Putamen (tissue), 1 donor: ENCODE measurements around the gene HPCAL1.

Experiments
- DNase-seq: peaks from one replicate; pipeline ENCODE4 v3.0.0-alpha.2; 2016; ENCODE audit warnings: low spot score

Gene HPCAL1

GRCh38 chr2:10303694-10304378 lies 1.1 kb downstream of the HPCAL1 start:
- no peak for DNase-seq

DNA sequence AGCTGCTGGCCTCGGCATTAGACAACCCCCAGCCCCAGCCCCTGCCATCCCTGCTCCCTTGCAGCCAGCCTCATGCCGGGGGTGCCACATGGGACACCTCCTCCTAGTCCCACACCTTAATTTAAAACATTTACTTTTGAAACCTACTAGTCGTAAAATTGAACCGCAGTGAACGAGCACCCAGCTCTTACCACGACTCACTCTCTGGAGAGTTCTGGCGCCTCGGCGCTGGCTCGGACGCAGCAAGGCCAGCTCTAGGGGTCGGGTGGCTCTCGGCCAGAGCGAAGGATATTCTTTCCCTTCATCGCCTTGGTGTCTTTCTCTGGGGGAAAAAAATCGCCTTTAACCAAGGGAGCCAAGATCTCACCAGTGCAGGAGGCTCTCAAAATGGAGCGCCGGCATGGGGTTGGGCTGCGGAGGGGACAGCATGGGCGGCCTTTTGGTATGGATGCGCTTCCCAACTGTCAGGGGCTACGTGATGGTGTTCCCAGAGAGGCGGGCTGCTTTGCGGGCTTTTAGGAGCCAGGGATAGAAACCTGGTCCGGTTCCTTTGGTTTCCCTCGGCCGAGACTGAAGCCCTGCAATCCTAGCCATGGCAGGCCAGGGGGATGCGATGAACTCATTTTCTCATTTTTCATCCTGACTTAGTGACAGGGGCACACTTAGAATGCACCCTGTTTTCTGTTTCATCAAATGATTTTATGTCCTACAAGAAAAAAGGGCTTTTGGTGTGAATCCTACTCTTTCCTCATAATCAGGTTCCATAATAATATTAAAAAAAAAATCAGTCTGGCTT lies 2.0 kb downstream of the HPCAL1 start:
- no peak for DNase-seq

- DNase-seq, result no peak
Observed at GRCh38 chr2:10305254-10305635, 2.5 kb downstream of the HPCAL1 start.

- no peak for DNase-seq
Observed at GRCh38 chr2:10305715-10306114, 3.0 kb downstream of the HPCAL1 start.

DNA sequence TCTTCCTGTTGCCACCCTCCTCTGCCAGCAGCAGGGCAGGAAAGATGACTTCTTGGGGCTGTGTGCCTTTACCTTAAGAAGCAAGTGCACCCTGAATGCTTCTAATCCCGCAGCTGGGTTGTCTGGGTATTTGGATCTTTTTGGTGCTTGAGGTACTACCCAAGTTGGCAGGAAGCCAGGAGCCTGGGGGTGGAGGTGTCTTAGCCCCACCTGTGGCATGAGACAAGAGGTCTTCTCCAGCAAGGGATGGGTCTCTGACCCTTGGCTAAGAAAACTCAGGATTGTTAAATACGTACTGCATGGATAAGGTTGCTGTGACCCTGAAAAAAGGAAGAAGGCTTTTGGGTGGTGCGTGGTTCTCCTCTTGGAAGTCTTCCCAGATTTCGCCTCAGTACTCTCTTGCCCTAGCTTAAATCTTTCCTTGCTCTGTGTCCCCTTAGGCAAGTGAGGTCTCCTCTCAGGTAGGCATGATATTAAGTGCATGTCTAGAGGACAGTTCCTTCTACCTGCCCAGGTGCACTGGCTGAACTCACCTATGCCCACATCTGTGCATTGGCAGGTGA lies 4.3 kb downstream of the HPCAL1 start:
- no peak for DNase-seq

GRCh38 chr2:10307561-10308156 lies 5.0 kb downstream of the HPCAL1 start:
- DNase-seq, result no peak

DNA sequence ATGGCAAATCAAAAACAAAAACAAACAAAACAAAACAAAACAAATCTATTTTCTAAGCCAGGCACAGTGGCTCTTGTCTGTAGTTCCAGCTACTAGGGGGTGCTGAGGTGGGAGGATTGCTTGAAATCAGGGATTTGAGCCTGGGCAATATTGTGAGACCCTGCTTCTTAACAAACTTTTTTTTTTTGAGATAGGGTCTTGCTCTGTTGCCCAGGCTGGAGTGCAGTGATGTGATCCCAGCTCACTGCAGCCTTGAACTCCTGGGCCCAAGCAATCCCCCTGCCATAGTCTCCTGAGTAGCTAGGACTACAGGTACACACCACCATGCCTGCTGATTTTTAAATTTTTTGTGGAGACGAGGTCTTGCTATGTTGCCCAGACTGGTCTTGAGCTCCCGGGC lies 6.2 kb downstream of the HPCAL1 start:
- DNase-seq, result no peak

DNA sequence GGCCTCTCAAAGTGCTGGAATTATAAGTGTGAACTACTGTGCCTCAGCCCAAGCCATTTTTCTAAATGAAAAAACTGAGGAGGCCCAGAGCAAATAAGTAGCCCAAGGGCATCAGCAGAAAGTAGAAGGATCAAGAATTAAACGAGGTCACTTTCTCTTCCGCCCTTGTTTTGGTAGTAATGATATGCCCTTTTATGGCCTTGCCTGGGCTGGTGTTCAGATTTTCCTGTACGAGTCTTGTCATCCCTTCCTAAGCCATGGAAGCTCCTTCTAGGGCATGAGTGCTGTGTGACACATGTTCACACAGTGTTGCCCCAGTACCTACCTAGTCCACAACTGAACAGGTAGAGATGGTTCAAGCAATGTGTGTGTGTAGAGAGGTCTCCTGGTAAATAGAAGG lies 6.6 kb downstream of the HPCAL1 start:
- no peak for DNase-seq

DNA sequence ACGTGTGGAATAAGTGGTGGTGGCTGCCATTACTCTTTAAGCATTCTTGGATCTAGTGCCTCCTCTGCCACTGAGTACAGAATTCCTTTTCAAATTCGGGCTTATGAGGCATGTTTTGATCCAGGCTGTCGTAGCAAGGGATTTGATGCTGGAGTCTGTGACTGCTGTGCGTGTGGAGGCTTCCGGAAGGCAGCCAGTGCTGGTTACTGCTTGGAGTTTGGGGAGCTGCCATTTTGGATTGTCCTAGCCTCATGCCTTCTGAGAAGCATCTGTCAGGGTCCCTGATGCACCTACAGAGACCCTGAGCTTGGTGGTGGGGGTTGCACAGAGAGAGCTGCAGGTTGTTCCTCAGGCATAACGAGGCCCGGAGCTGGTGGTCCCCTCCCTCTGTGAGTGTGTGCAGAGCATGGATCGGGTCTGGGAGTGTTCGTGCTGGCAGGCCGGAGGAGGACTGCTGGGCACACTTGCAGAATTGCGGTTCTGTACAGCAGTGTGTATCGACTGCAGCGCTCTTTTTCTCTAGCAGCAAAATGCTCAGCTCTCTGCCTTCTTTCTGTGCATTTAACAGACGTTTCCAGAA lies 7.7 kb downstream of the HPCAL1 start:
- no peak for DNase-seq

GRCh38 chr2:10311736-10312135 lies 9.0 kb downstream of the HPCAL1 start:
- DNase-seq, result no peak

- DNase-seq, result no peak
Observed at GRCh38 chr2:10312437-10312957, 9.8 kb downstream of the HPCAL1 start.

DNA sequence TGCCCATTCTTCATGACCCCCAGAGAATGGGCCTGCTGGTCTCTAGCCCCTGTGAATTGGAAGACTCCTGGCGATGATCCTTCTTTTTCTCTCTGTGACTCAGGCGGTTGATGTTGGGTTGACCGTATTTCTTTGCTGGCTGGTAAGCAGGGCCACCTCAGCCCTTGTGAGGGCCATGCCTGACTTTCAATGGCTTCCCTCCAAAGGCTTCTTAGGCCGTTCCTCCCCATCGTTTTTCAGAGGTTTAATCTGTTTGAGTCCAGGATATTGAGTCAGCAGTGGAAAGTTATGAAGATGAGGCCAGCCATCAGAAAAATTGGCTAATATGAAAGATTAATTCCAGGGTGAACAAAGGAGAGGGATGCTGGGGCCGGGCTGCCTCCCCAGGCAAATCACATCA lies 13.6 kb downstream of the HPCAL1 start:
- DNase-seq, result no peak

- no peak for DNase-seq
Observed at GRCh38 chr2:10316860-10317259, 14.2 kb downstream of the HPCAL1 start.

GRCh38 chr2:10317646-10318045 lies 14.9 kb downstream of the HPCAL1 start:
- no peak for DNase-seq

- no peak for DNase-seq
Observed at GRCh38 chr2:10318345-10318744, 15.6 kb downstream of the HPCAL1 start.

GRCh38 chr2:10319892-10320574 lies 17.3 kb downstream of the HPCAL1 start:
- no peak for DNase-seq

DNA sequence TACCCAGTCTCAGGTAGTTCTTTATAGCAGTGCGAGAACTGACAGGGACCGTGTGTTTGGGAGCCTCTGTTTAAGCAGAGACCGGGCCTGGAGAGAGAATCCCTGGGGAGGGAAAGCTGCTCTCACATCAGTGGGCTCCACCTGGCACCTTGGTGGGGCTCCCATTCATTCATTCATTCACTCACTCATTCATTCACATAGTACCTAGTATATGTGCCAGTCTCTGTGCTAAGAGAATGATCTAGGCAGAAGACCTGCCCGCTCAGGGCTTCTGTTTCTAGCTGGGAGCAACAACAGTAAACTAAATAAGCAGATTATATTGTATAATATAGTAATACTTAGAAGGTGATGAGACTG lies 17.8 kb downstream of the HPCAL1 start:
- no peak for DNase-seq

- DNase-seq, result no peak
Observed at GRCh38 chr2:10320933-10321332, 18.2 kb downstream of the HPCAL1 start.

DNA sequence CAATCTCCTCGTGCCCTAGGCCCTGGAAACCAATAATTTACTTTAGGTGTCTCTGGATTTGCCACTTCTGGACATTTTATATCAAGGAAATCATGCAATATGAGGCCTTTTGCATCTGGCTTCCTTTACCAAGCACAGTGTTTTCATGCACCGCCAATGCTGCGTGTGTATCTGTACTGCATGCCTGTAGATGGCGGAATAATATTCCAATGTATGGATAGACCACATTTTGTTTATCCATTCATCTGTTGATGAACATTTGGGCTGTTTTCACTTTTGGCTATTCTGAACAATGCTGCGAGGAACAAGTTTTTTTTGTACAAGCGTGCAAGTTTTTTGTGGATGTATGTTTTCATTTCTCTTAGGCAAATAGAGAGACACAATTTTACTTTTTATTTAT lies 18.9 kb downstream of the HPCAL1 start:
- DNase-seq, result no peak

GRCh38 chr2:10322481-10322880 lies 19.8 kb downstream of the HPCAL1 start:
- no peak for DNase-seq

DNA sequence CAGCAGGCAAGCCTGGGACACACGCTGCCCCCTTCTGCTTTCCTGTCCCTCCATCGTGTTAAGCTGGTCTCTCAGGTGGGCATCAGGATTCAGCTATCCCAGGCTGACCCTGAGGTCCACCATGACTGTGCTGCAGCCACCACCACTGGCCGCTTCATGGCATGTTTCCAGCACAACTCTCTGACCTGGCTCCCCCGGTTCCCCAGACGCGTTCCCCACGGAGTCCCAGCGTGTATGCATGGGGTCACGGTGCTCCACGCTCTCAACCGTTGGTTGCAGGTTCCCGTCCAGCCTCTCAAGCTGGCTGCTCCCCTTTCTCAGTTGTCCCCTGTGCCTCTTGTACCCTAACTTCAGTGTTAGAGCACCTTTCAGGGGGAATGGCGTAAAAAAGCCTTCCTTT lies 20.3 kb downstream of the HPCAL1 start:
- DNase-seq, result no peak

DNA sequence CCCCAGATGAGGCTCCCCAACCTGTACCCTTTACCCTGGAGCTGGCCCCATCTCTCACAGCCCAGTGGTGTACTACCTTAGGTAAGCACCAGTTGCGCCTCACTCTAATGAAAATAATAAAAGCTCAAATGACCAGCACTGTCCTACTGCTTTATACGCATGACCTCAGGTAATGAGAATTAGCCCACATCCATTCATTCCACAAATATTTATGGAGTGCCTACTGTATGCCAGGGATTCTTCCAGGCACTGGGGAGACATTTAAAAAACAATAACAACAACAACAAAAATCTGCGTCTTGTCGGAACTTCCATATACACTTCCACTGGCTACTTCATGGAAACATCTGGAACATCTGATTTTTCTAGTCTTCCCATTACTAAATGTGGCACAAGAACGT lies 20.8 kb downstream of the HPCAL1 start:
- no peak for DNase-seq
